Subcutaneous adipose tissue (tissue), 4 donors: ENCODE results near the gene GABBR2. TPM values are rescaled to one million over a fixed set of nuclear protein-coding genes. Genes with fewer than 3 reads are reported as not detected.

Experiments used
- total RNA-seq, 4 donors: library from RNA; depleted of rRNA; stranded (reverse); fragments of >200 nt; gene quantifications; one replicate each; pipeline ENCODE4 v1.1.0, GENCODE V29; 2016
- TF ChIP-seq, protein P1 (sequence below): fragments of 450-650 bp; IDR thresholded peaks from one replicate; pipeline ENCODE4 v1.5.1; 2016; ENCODE audit warnings: low read depth, mild to moderate bottlenecking, control low read depth, antibody characterized with exemption, moderate library complexity

Gene GABBR2
- total RNA-seq, 4 donors from 2014 or later: not detected

- TF ChIP-seq, protein P1, sequence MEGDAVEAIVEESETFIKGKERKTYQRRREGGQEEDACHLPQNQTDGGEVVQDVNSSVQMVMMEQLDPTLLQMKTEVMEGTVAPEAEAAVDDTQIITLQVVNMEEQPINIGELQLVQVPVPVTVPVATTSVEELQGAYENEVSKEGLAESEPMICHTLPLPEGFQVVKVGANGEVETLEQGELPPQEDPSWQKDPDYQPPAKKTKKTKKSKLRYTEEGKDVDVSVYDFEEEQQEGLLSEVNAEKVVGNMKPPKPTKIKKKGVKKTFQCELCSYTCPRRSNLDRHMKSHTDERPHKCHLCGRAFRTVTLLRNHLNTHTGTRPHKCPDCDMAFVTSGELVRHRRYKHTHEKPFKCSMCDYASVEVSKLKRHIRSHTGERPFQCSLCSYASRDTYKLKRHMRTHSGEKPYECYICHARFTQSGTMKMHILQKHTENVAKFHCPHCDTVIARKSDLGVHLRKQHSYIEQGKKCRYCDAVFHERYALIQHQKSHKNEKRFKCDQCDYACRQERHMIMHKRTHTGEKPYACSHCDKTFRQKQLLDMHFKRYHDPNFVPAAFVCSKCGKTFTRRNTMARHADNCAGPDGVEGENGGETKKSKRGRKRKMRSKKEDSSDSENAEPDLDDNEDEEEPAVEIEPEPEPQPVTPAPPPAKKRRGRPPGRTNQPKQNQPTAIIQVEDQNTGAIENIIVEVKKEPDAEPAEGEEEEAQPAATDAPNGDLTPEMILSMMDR: no peak
Measured at GRCh38 chr9:98594546-98595160, 114.1 kb downstream of the GABBR2 start.

DNA sequence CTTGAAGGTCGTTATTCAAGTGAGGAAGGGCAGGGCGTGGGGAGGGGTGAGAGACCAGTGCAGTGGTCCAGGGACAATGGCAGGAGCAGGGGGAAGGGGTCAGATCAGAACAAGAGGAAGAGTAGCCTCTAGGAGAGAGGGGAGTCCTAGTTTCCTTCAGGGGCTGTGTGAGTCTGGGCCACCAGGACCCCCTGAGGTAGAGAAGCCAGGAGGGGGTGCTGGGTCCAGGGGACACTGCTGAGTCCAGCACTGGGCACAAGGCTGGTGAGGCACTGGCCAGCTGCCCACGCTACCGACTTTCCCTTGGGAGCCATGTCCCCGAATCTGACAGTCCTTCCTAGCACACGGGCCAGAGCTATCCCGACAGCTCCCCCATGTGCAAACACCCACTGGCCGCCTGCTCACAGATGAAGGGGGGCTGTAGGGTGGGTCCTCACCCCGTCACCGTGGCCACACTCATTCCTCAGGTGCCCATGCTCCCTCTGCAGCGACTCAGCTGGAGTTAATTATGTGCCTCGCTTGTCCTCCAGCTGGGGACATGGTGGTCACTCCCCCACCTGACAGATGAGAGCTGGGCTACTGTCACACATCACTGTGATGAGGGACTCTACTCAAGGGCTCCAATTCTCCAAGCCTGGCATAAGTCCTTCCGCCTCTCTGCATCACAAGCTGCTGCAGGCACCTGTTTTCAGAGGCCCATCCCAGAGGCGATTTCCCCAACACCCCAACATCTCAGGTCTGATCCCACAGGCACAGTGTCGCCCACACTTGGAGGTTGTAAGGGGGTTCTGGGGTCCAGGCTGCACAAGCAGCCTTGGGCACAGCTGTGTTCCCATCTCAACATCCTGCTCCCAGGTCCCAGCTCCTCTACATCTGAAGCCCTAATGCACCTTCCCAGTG is 115.1 kb downstream of the GABBR2 start:
- TF ChIP-seq, protein P1: no peak

GRCh38 chr9:98591696-98592095 is 117.0 kb downstream of the GABBR2 start:
- TF ChIP-seq, protein P1: no peak

DNA sequence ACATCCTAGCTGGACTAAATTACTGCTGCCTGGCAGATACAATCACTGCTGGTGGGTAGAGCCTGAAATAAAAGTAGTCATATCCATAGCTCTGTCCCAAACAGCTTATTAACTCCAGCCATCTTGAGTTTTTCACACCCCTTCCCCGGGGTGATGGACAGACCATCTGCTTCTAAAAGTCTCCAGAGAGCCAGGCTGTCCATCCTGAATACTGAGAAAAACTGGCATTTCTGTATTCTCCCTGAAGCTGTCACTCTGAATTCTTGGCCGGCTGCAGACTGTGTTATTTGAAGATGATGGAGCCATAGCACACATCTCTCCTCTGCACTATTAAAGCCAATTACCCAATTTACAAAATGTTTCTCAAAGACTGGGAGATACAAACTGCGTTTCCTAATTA is 118.6 kb downstream of the GABBR2 start:
- TF ChIP-seq, protein P1: no peak

DNA sequence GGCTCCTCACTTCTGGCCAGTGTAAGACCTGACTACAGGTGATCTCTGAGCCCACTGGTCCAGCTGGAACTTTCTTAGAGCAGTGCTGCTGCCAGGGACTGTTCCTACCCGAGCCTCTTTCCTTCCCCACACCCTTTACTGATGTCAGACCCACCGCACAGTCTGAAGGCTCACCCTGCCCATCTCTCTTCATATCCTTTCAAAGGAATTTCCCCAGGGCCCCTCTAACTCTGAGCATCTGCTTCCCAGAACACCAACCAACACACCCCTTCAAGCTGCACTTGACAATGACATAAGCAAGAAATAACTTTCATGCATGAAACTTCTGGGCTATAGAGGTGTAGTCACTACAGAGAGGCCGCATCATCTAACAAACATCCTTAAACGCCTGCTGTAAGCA is 119.6 kb downstream of the GABBR2 start:
- TF ChIP-seq, protein P1: no peak

- TF ChIP-seq, protein P1: no peak
Measured at GRCh38 chr9:98584059-98584458, 124.7 kb downstream of the GABBR2 start.

GRCh38 chr9:98583417-98583816 is 125.3 kb downstream of the GABBR2 start:
- TF ChIP-seq, protein P1: no peak
